GM12874 (cell line): ENCODE data around the gene GXYLT1.
A peak's percentile ranks its signal among the peaks of the same experiment; 100 is the strongest.

Source experiments
- CTCF ChIP-seq: IDR thresholded peaks from 2 replicates; pipeline ENCODE4 v1.5.1; 2011; ENCODE audit warnings: low read depth, mild to moderate bottlenecking, control low read depth, low read length, moderate library complexity; ENCODE audit not compliant: insufficient read depth

Gene GXYLT1

GRCh38 chr12:42163913-42164312 is 19.2 kb upstream of the GXYLT1 start:
- no peak for TF ChIP-seq CTCF

GRCh38 chr12:42162965-42163364 is 18.3 kb upstream of the GXYLT1 start:
- no peak for TF ChIP-seq CTCF

- no peak for TF ChIP-seq CTCF
Measured at GRCh38 chr12:42162193-42162592, 17.5 kb upstream of the GXYLT1 start.

- no peak for TF ChIP-seq CTCF
Measured at GRCh38 chr12:42161529-42161928, 16.9 kb upstream of the GXYLT1 start.

GRCh38 chr12:42156232-42156631 is 11.6 kb upstream of the GXYLT1 start:
- no peak for TF ChIP-seq CTCF

GRCh38 chr12:42145552-42146215 is 1.0 kb upstream of the GXYLT1 start:
- 0 out of 2 replicates have a peak, but pooled peaks have one; percentile 1 for TF ChIP-seq CTCF

- no peak for TF ChIP-seq CTCF
Measured at GRCh38 chr12:42145197-42145549, 499 bp upstream of the GXYLT1 start.

GRCh38 chr12:42144158-42144407 is 591 bp downstream of the GXYLT1 start:
- TF ChIP-seq CTCF: no peak
